Measurements from ENCODE around the gene ZMYM3. TPM values are rescaled to one million over a fixed set of nuclear protein-coding genes. Genes with fewer than 3 reads are reported as not detected.

The ZMYM3 gene
- total RNA-seq, 1 experiment from 2014 or later = 77.5 TPM

DNA sequence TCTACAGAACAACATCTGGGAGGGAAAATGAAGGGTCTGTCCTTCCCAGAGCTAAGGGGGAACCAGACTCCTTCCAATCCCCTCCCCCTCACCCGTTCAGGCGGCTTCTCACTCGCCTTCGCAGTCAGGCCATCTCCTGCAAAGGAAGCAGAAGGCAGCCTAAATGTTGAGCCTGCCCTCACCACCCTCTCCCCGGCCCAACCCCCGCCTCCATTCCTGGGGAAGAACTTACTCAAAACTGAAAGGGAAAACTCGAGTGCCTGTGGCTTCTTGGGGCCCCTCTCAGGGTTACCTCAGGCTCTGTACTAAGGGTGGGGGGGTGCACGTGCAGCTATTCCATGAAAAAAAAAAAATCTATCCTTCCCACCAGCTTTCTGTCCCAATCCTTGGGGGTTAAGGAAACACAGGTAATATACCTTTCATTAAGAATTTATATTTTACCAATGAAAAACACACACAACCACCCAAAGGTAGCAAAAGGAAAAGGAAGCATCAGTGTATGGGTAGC is 2.4 kb downstream of the ZMYM3 start:
- ChIA-PET POLR2A (interaction anchor here (1.5 to 1.6 kb wide), 2 partner anchors 32 to 70 kb away, joined by 5 read pairs; partner anchors contain the start of gene NONO), CTCF (no interaction called here)
- TF ChIP-seq SOX15 (CRISPR knock-in tag; IDR thresholded peaks at IDR 0.05) = no peak
- TF ChIP-seq, protein P1, sequence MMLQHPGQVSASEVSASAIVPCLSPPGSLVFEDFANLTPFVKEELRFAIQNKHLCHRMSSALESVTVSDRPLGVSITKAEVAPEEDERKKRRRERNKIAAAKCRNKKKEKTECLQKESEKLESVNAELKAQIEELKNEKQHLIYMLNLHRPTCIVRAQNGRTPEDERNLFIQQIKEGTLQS (CRISPR knock-in tag; conservative IDR thresholded peaks at IDR 0.05) = no peak
- Mint-ChIP-seq H3K9me3 (no peaks in the 10 kb centered on the region), H3K27me3 (ENCODE audit: low read depth) (no peaks in the 10 kb centered on the region), H3K4me1 (peaks cover 20% of the 10 kb centered on the region), H3K36me3 (peaks cover 35% of the 10 kb centered on the region), H3K4me3 (peak overlapping the region; percentile 90), H3K27ac (peak overlapping the region; percentile 63; the same call in 1 of the 2 replicates)
- DNase-seq (ENCODE audit: low spot score) (no peak), ATAC-seq (no peak)

GRCh38 chrX:71250841-71251240 is 3.1 kb downstream of the ZMYM3 start:
- ATAC-seq (no peak), DNase-seq (ENCODE audit: low spot score) (no peak)
- POLR2A ChIA-PET = no interaction called here
- 0 out of 2 replicates have a peak overlapping the region, but pooled peaks have one; percentile 90 for H3K4me3 Mint-ChIP-seq
- peaks cover 16% of the 10 kb centered on the region for H3K4me1 Mint-ChIP-seq
- peak overlapping the region; percentile 57 for H3K27ac Mint-ChIP-seq
- CTCF ChIA-PET = no interaction called here
- H3K9me3 Mint-ChIP-seq = no peaks in the 10 kb centered on the region
- no peaks in the 10 kb centered on the region for H3K27me3 Mint-ChIP-seq (ENCODE audit: low read depth)
- peaks cover 41% of the 10 kb centered on the region for H3K36me3 Mint-ChIP-seq
- TF ChIP-seq MXD4 (CRISPR knock-in tag; IDR thresholded peaks at IDR 0.05; ENCODE audit: borderline replicate concordance) (no peak), NFATC4 (CRISPR knock-in tag; IDR thresholded peaks at IDR 0.05) (no peak), ZNF423 (CRISPR knock-in tag; IDR thresholded peaks at IDR 0.05) (no peak), ZNF138 (CRISPR knock-in tag; conservative IDR thresholded peaks at IDR 0.05) (no peak), TP53 (CRISPR knock-in tag; IDR thresholded peaks at IDR 0.05) (no peak), USF1 (CRISPR knock-in tag; IDR thresholded peaks at IDR 0.05) (no peak), MYBL2 (CRISPR knock-in tag; IDR thresholded peaks at IDR 0.05) (no peak), ZNF281 (CRISPR knock-in tag; IDR thresholded peaks at IDR 0.05) (no peak), TCF7 (CRISPR knock-in tag; IDR thresholded peaks at IDR 0.05; ENCODE audit: low read depth) (no peak), HMGXB4 (CRISPR knock-in tag; IDR thresholded peaks at IDR 0.05) (no peak), TEAD4 (CRISPR knock-in tag; IDR thresholded peaks at IDR 0.05) (no peak), KAT7 (CRISPR knock-in tag; IDR thresholded peaks at IDR 0.05; ENCODE audit: borderline replicate concordance) (no peak), ZNF121 (CRISPR knock-in tag; IDR thresholded peaks at IDR 0.05) (no peak), ZBTB21 (CRISPR knock-in tag; IDR thresholded peaks at IDR 0.05; ENCODE audit: borderline replicate concordance) (no peak)
- TF ChIP-seq, protein P2, sequence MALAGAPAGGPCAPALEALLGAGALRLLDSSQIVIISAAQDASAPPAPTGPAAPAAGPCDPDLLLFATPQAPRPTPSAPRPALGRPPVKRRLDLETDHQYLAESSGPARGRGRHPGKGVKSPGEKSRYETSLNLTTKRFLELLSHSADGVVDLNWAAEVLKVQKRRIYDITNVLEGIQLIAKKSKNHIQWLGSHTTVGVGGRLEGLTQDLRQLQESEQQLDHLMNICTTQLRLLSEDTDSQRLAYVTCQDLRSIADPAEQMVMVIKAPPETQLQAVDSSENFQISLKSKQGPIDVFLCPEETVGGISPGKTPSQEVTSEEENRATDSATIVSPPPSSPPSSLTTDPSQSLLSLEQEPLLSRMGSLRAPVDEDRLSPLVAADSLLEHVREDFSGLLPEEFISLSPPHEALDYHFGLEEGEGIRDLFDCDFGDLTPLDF (CRISPR knock-in tag; IDR thresholded peaks at IDR 0.05) = no peak
- TF ChIP-seq, protein P1 (CRISPR knock-in tag; conservative IDR thresholded peaks at IDR 0.05) = no peak
- TF ChIP-seq, protein P3, sequence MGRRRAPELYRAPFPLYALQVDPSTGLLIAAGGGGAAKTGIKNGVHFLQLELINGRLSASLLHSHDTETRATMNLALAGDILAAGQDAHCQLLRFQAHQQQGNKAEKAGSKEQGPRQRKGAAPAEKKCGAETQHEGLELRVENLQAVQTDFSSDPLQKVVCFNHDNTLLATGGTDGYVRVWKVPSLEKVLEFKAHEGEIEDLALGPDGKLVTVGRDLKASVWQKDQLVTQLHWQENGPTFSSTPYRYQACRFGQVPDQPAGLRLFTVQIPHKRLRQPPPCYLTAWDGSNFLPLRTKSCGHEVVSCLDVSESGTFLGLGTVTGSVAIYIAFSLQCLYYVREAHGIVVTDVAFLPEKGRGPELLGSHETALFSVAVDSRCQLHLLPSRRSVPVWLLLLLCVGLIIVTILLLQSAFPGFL (CRISPR knock-in tag; IDR thresholded peaks at IDR 0.05; ENCODE audit: borderline replicate concordance) = no peak
